ENCODE results near the gene KLK14.

KLK14 gene

DNA sequence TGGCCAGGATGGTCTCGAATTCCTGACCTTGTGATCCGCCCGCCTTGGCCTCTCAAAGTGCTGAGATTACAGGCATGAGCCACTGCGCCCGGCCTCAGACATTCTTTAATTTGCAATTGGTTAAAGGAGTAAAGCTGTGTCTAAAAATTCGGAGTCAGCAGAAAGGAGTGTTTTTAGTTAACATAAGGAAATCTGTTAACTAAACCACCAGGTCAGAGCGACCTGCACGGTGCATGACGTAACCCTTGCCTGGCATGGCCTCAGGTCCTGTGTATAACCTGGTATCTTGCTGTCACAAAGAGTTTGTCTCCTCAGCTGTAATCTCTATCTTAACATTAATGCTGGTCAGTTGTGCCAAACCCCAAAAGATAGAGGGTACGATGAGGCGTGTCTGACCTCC is 38.4 kb downstream of the KLK14 start:
- DNase-seq (ENCODE audit: low read depth), result no peak

DNA sequence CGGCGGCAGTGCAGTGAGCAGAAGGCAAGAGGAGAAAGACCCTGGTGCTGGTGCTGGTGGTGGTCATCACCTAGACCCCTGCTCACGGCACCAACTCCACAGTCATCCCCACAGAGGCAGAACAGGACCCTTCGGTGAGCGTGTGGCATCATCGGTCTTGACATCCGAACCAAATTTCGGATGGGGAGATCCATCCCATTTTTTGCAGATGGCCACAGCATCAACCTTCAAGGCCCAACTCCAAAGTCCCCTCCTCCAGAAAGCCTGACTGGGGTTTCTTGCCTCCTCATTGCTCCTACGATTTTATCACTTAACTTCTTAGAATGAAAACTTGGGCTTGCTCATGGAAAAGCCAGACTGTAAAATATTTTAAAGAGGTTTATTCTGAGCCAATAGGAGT is 39.2 kb downstream of the KLK14 start:
- no peak for DNase-seq (ENCODE audit: low read depth)

GRCh38 chr19:51040151-51040550 is 42.5 kb downstream of the KLK14 start:
- no peak for DNase-seq (ENCODE audit: low read depth)

GRCh38 chr19:51036519-51036918 is 46.2 kb downstream of the KLK14 start:
- no peak for DNase-seq (ENCODE audit: low read depth)

GRCh38 chr19:51034704-51035103 is 48.0 kb downstream of the KLK14 start, which contains the start of gene KLK12:
Gene KLK12, minus strand, starts transcription at chr19:51035002. Its CDS starts 381 bp downstream, at chr19:51034621.
- DNase-seq (ENCODE audit: low read depth), result no peak

DNA sequence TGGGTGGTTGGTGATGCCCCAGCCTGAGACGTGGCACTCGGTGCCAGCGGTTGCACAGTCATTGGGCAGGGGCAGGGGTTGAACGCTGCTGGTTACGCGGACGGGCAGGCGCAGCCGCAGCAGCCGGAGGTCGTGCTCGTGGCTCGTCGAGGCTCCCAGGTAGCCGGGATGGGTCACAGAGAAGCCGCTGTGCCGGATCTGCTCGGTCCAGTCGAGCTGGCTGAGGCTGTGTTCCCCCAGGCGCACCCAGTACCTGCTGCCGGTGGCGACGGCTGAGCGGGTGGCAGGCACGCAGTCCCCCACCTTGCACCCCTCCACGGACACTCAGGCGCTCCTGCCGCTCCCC is 50.8 kb downstream of the KLK14 start:
- no peak for DNase-seq (ENCODE audit: low read depth)

GRCh38 chr19:51031220-51031879 is 51.3 kb downstream of the KLK14 start:
- DNase-seq (ENCODE audit: low read depth), result no peak

DNA sequence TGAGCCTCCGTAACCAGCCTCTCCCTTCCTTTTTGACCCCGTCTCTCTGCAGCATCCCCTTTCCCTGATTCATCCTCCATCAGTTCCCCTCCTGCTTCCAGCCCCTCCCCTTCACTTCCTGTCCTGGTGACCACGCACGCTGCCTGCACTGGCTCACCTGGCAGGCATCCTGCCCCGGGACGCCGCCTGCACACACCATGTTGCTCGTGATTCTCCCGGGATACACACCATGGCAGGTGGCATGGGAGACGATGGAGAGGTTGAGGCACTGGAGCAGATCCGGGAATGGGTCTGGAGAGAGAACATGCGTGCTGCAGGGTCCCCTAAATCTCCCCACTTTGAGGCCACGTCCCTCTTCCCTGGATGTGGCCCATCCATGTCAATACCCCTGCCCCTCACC is 52.1 kb downstream of the KLK14 start:
- DNase-seq (ENCODE audit: low read depth), result no peak

DNA sequence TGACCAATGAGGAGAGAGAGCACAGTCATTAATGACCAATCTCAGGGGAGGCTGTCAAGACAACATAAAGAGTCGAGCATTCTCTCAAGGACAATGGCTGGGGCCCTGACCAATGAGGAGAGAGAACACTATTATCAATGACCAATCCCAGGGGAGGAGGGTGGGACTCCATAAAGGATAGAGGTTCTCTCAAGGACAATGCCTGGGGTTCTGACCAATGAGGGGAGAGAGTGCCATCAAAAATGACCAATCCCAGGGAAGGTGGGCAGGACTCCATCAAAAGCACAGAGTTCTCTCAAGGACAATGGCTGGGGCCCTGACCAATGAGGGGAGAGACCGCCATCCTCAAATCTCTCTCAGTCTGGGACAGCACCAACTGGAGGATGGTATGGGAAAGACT is 53.0 kb downstream of the KLK14 start:
- no peak for DNase-seq (ENCODE audit: low read depth)

Data from CMK (cell line).